Keratinocyte (primary cell): ENCODE measurements around the gene CLPSL1.

ENCODE experiments used
- EZH2 ChIP-seq: IDR thresholded peaks from one replicate; pipeline ENCODE4 v1.6.1; 2012; ENCODE audit warnings: inconsistent platforms, mild to moderate bottlenecking, low read length, moderate library complexity
- TF ChIP-seq, protein P1 (sequence below), 3 experiments: IDR thresholded peaks in 1 of 3; conservative IDR thresholded peaks in 1 of 3; optimal IDR thresholded peaks in 1 of 3; 2 replicates in 2 of 3; 3 replicates in 1 of 3; pipeline versions ENCODE3 to v1.5.1; 2011; ENCODE audit warnings: low read length in 3 of 3, mild to moderate bottlenecking in 3 of 3, moderate library complexity in 2 of 3, control low read depth in 1 of 3, inconsistent platforms in 1 of 3; ENCODE audit not compliant: insufficient read depth in 2 of 3; ENCODE audit errors: extremely low read depth in 1 of 3

DNA sequence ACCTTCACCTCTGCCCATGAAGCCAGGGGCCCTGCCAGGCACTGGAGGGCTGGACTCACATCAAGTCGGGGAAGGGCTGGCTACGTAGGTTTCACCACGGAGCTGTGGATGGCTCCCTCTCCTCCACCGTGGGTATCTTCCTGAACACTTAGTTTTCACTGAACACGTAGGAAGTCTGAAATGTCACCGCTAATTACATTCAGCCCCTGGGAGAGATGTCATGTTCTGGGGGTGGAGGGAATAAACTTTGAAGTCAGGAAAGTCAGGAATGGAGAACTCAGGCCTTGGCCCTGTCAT, 30.8 kb downstream of the CLPSL1 start:
- TF ChIP-seq, protein P1, sequence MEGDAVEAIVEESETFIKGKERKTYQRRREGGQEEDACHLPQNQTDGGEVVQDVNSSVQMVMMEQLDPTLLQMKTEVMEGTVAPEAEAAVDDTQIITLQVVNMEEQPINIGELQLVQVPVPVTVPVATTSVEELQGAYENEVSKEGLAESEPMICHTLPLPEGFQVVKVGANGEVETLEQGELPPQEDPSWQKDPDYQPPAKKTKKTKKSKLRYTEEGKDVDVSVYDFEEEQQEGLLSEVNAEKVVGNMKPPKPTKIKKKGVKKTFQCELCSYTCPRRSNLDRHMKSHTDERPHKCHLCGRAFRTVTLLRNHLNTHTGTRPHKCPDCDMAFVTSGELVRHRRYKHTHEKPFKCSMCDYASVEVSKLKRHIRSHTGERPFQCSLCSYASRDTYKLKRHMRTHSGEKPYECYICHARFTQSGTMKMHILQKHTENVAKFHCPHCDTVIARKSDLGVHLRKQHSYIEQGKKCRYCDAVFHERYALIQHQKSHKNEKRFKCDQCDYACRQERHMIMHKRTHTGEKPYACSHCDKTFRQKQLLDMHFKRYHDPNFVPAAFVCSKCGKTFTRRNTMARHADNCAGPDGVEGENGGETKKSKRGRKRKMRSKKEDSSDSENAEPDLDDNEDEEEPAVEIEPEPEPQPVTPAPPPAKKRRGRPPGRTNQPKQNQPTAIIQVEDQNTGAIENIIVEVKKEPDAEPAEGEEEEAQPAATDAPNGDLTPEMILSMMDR (optimal IDR thresholded peaks at IDR 0.05 in 1 of 3, IDR thresholded peaks at IDR 0.05 in 1 of 3, conservative IDR thresholded peaks at IDR 0.05 in 1 of 3; ENCODE audit: extremely low read depth in 1 of 3, insufficient read depth in 2 of 3, low read length in 3 of 3): no peak
- TF ChIP-seq EZH2: no peak
